Urothelium cell line (cell line): Measurements from ENCODE around the gene SLC6A2.
"Not testable (repeated sequence)": the region's sequence is repeated elsewhere in the genome, so short reads cannot be mapped to it uniquely, and the experiment has no call there.

ENCODE experiments used
- DNase-seq: peaks from one replicate; pipeline ENCODE4 v3.0.0; 2011; ENCODE audit warnings: low spot score, mixed read lengths
- FAIRE-seq: peaks from 2 replicates; lab custom pipeline; 2011; peaks lifted over from hg19 to GRCh38; lab: Jason Lieb, UNC

The SLC6A2 gene

GRCh38 chr16:55706739-55707384 lies 51.1 kb downstream of the SLC6A2 start:
- no peak for DNase-seq

DNA sequence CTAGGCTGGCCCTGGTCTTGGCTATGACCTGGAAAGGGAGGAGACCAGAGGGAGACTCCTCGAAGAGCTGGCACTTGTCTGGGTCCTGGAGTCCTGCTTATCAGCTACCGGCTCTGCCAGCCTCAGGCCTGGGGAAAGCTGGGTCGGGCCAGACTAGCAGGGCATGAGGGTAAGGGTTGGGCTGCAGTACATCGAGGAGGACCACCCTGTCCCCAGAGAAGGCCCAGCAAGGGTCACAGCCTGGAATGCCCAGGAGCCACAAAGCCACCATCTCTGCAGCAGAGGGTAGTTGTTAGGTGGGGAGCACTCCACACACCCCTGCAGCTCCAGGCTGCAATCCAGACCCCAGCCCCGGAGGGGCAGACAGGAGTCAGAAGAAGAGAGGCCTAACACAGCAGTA lies 54.0 kb downstream of the SLC6A2 start:
- DNase-seq, result no peak
- FAIRE-seq, result no peak

More at GRCh38 chr16:55706739-55707384, 51.1 kb downstream of the SLC6A2 start:
- FAIRE-seq, result no peak

- peak; percentile 27 for DNase-seq
- no peak for FAIRE-seq
These were observed 54.7 kb downstream of the SLC6A2 start for GRCh38 chr16:55710466-55710865.

- DNase-seq (peak; percentile 71), FAIRE-seq (no peak)
These were observed 56.4 kb downstream of the SLC6A2 start for GRCh38 chr16:55711959-55712876.

DNA sequence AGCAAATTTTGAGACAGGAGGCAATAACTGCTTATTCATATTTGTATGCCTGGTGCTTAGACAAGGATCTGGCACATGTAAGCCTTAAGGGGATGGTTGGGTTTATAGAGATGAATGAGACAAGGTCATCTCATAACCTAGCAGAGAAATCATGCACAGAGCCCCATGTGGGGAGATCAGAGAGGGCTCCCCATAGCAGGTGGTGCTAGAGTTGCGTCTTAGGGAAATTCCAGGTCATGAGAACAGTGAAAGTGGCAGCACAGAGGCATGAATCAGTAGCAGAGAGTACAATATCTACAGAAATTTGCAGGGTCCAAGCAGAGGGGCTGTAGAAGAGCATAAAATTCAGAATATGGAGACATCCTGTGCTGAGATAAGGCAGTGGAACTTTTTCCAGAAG lies 57.3 kb downstream of the SLC6A2 start:
- no peak for DNase-seq
- no peak for FAIRE-seq

- no peak for DNase-seq
- no peak for FAIRE-seq
These were observed 61.5 kb downstream of the SLC6A2 start for GRCh38 chr16:55717326-55717725.

GRCh38 chr16:55725055-55725777 lies 69.4 kb downstream of the SLC6A2 start:
- FAIRE-seq (no peak), DNase-seq (no peak)

GRCh38 chr16:55728797-55729196 lies 73.0 kb downstream of the SLC6A2 start:
- DNase-seq, result no peak
- FAIRE-seq, result no peak

GRCh38 chr16:55730115-55730514 lies 74.3 kb downstream of the SLC6A2 start:
- no peak for FAIRE-seq

DNA sequence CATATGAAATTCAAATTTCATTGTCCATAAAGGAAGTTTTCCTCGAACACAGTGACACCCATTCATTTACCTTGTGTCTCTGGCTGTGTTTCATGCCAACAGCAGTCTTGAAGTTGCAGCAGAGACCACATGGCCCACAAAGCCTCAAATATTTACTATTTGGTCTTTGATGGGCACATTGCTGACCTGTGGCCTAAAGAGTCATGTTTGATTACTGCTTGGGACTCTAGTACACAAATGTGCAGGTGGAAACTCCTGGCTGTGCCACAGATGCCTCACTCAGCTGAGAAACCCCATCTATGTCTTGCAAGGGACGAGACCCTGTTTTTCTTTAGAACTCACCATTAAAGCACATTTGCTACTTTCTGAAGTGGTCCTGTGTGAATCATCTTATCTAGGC lies 76.7 kb downstream of the SLC6A2 start:
- DNase-seq (no peak), FAIRE-seq (no peak)

More at GRCh38 chr16:55730115-55730514, 74.3 kb downstream of the SLC6A2 start:
- DNase-seq, result no peak

DNA sequence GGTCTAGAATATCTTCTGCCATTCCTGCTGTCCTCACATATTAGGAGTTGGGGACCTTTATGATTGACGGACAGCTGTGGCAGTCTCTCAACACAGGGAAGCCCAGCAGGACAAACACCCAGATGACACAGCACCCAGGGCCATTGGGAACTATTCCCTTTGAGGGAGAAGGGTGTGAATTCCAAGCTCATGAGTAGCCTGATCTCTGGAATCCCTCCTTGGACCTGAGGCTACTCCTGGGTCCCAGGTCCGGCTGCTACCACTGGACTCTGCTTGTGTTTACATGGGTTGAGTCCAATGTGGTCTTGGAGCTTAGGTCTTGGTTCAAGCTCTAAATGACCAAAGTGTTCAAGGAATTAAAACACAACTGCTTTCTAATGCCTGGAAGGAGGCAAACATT lies 78.9 kb downstream of the SLC6A2 start:
- FAIRE-seq (no peak), DNase-seq (no peak)

- FAIRE-seq (peak; percentile 93), DNase-seq (peak; percentile 13)
These were observed 79.5 kb downstream of the SLC6A2 start for GRCh38 chr16:55735120-55735781.

- FAIRE-seq, result no peak
- no peak for DNase-seq
These were observed 80.9 kb downstream of the SLC6A2 start for GRCh38 chr16:55736671-55737070.

GRCh38 chr16:55737318-55737717 lies 81.5 kb downstream of the SLC6A2 start:
- no peak for FAIRE-seq

DNA sequence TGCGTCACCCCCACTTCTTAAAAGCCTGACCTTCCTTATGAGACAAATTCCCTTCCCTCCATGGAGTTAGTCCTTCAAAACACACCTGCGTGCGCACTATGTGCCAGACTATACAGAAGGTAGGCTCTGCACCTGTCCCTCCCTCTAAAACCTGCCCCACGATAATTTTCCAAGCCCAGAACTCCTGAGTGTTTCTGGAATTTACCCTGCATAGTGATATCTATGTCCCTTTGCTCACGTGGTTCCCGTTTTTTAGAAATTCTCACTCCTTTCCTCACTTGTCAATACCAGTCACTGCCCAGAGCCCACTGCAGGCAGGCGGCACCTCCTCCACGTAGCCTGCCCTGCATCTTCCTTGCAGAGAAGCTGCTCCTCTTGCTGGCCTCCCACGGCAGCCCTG lies 82.2 kb downstream of the SLC6A2 start:
- no peak for DNase-seq
- no peak for FAIRE-seq

More at GRCh38 chr16:55737318-55737717, 81.5 kb downstream of the SLC6A2 start:
- DNase-seq, result no peak

- DNase-seq (no peak), FAIRE-seq (no peak)
These were observed 90.3 kb downstream of the SLC6A2 start for GRCh38 chr16:55746081-55746480.

- DNase-seq, result no peak
- no peak for FAIRE-seq
These were observed 92.0 kb downstream of the SLC6A2 start for GRCh38 chr16:55747785-55748184.

GRCh38 chr16:55752465-55753144 lies 96.8 kb downstream of the SLC6A2 start:
- not testable (repeated sequence) for FAIRE-seq, DNase-seq

DNA sequence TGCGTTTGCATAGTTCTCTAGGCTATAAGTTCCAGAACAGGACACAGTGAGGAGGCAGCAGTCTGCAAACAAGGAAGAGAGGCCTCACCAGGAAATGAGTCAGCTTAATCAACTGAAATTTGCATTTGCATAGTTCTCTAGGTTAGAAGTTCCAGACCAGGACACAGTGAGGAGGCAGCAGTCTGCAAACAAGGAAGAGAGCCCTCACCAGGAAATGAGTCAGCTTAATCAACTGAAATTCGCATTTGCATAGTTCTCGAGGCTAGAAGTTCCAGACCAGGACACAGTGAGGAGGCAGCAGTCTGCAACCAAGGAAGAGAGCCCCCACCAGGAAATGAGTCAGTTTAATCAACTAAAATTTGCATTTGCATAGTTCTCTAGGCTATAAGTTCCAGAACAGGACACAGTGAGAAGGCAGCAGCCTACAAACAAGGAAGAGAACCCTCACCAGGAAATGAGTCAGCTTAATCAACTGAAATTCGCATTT lies 97.4 kb downstream of the SLC6A2 start:
- FAIRE-seq, result peak; percentile 40
- DNase-seq, result not testable (repeated sequence)
